Measurements from ENCODE around the gene DLGAP1. TPM values are rescaled to one million over a fixed set of nuclear protein-coding genes. Genes with fewer than 3 reads are reported as not detected.

The DLGAP1 gene
- total and polyA plus RNA-seq, 10 of the 15 experiments (the other 5 are each of a cell fraction or from before 2014, with no cell fraction given): 0.23 to 27.6 (median 1.9) TPM

DNA sequence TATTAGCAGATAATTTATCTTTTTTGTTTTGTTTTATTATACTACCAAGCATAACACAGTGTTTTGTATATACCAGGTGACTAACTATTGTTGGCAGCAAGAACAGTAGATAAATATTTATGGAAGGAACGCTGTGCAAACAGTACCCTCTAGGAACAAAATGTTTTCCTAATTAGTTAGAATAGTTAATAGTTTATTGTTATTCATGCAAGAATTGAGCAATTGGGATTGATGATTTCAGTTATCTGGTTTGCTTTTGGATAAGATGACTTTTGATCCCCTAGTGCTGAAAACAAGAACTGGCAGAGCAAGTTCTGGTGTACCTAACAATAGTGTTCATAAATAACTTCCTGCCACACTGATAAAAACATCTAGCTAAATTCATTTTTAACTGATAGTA, 681.8 kb downstream of the DLGAP1 start (continued):
- TF ChIP-seq BCL11A (IDR thresholded peaks at IDR 0.05; ENCODE audit: low read depth, low read length): no peak
- no peak for TF ChIP-seq PML (IDR thresholded peaks at IDR 0.05; ENCODE audit: low read length)

DNA sequence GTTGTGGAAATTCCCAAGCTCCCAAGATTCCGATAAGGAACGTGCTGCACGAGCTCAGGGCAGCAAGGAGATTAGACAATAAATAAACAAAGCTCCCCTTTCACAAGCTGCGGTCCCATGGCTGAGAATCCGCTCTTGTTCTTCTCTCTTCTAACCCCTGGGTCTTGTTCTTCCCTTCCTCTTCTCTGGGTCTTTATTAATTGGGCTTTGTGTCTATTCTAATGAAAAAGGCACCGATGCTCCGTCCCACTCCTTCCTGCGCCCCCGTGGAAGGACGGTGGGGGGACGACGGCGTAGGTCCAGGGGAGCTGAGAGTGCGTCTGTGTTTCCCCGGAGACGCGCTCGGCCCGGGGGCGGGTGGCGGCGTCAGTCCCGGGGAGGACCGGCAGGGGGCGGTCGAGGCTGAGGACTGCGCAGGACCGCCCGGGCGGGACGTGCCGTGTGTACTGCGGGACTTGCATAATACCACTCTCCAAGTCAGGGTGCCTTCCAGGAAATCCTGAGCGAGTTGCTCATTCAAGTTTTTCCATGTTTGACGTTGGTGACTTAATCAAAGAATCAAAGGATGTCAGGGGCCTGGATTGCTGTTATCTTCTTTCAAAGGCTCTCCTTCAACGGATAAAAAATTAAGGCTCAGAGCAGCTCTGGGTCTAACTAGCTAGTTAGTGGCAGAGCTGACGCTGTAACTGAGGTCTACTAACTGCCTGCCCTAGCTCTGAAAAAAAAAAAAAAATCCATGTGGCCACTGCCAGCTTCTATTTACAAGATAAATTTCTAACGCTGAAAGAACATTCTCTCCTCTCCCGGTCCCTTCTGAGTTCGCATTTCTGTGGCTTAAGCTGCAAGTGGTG, 683.8 kb downstream of the DLGAP1 start:
- RAD21 ChIA-PET (ENCODE audit: unreplicated experiment): interaction anchor here (0.6 to 4.3 kb wide), 48 partner anchors 8 to 1287 kb away, joined by 3 to 78 read pairs (median 5); no protein-coding TSS in a partner anchor
- in situ Hi-C loops (cut with MboI): no loop called here
- peak overlapping the region; percentile 17; the same call in 1 of the 2 replicates for H3K4me2 ChIP-seq (ENCODE audit: control insufficient read depth, insufficient read depth)
- 7% methylated on average over 30 of the region's 40 CpGs for WGBS (ENCODE audit: insufficient coverage, insufficient replicate concordance, low lambda C conversion rate, missing lambda C conversion rate)
- no peaks in the 10 kb centered on the region for H3K36me3 ChIP-seq (ENCODE audit: control insufficient read depth in 2 of 2, insufficient read depth in 2 of 2, low read length in 1 of 2)
- intact Hi-C loops (cut with micrococcal nuclease; ENCODE audit: unreplicated experiment): loop anchor here (1.0 to 10.0 kb wide), 5 partner anchors 57 to 1285 kb away; no protein-coding TSS in a partner anchor
- no peak overlapping the region for H3K9ac ChIP-seq (ENCODE audit: control insufficient read depth, insufficient read depth, low read length)
- H3K4me1 ChIP-seq (ENCODE audit: control insufficient read depth, insufficient read depth, low read length): no peaks in the 10 kb centered on the region
- no TSS peak for BruUV-seq (replicated peaks)
- no peak for DNase-seq (ENCODE audit: low read depth, low spot score)
- H2AFZ ChIP-seq (ENCODE audit: control insufficient read depth, low read depth, low read length): no peak overlapping the region
- H3K27me3 ChIP-seq (replicated peaks in 1 of 2; ENCODE audit: control insufficient read depth in 2 of 2, insufficient read depth in 2 of 2, low read length in 1 of 2): no peaks in the 10 kb centered on the region
- H3K9me3 ChIP-seq (replicated peaks; ENCODE audit: control insufficient read depth, insufficient read depth, low read length): no peaks in the 10 kb centered on the region
- no peak overlapping the region for H3K4me3 ChIP-seq
- CTCF ChIA-PET: interaction anchor here (0.6 to 5.9 kb wide), 81 partner anchors 8 to 1292 kb away, joined by 3 to 111 read pairs (median 5); no protein-coding TSS in a partner anchor
- no peak for FAIRE-seq
- peak; percentile 99 for ATAC-seq
- no peak overlapping the region for H3K27ac ChIP-seq (ENCODE audit: control insufficient read depth, insufficient read depth)
- H3K79me2 ChIP-seq (ENCODE audit: control insufficient read depth, insufficient read depth, low read length): no peaks in the 10 kb centered on the region
- H4K20me1 ChIP-seq (ENCODE audit: control insufficient read depth, insufficient read depth): no peaks in the 10 kb centered on the region
- SMC1A ChIA-PET (ENCODE audit: uncharacterized antibody, unreplicated experiment): interaction anchor here (0.6 to 5.0 kb wide), 63 partner anchors 8 to 1466 kb away, joined by 3 to 59 read pairs (median 4); no protein-coding TSS in a partner anchor
- POLR2A ChIA-PET: interaction anchor here (0.5 to 1.0 kb wide), 5 partner anchors 12 to 227 kb away, joined by 3 read pairs; no protein-coding TSS in a partner anchor
- TF ChIP-seq DPF2 (IDR thresholded peaks at IDR 0.05) (0 out of 2 replicates have a peak, but pooled peaks have one; percentile 35), MEF2B (IDR thresholded peaks at IDR 0.05; ENCODE audit: partially characterized antibody, poor library complexity, severe bottlenecking) (no peak), SPI1 (IDR thresholded peaks at IDR 0.05; ENCODE audit: borderline replicate concordance, insufficient read depth, low read depth, low read length) (no peak), MYC (IDR thresholded peaks at IDR 0.05; ENCODE audit: insufficient read depth, insufficient read length, insufficient replicate concordance, low read length, severe bottlenecking) (no peak), ZNF622 (IDR thresholded peaks at IDR 0.05) (no peak), ZNF207 (IDR thresholded peaks at IDR 0.05; ENCODE audit: borderline replicate concordance) (0 out of 2 replicates have a peak, but pooled peaks have one; percentile 30), KAT2A (conservative IDR thresholded peaks at IDR 0.05; ENCODE audit: control insufficient read depth, low read depth, low read length) (no peak), IKZF1 (conservative IDR thresholded peaks at IDR 0.05) (peak; percentile 51; the same call in 1 of the 2 replicates)
- TF ChIP-seq, protein P1, sequence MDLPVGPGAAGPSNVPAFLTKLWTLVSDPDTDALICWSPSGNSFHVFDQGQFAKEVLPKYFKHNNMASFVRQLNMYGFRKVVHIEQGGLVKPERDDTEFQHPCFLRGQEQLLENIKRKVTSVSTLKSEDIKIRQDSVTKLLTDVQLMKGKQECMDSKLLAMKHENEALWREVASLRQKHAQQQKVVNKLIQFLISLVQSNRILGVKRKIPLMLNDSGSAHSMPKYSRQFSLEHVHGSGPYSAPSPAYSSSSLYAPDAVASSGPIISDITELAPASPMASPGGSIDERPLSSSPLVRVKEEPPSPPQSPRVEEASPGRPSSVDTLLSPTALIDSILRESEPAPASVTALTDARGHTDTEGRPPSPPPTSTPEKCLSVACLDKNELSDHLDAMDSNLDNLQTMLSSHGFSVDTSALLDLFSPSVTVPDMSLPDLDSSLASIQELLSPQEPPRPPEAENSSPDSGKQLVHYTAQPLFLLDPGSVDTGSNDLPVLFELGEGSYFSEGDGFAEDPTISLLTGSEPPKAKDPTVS (IDR thresholded peaks at IDR 0.05; ENCODE audit: low read depth, low read length): no peak
- TF ChIP-seq, protein P2, sequence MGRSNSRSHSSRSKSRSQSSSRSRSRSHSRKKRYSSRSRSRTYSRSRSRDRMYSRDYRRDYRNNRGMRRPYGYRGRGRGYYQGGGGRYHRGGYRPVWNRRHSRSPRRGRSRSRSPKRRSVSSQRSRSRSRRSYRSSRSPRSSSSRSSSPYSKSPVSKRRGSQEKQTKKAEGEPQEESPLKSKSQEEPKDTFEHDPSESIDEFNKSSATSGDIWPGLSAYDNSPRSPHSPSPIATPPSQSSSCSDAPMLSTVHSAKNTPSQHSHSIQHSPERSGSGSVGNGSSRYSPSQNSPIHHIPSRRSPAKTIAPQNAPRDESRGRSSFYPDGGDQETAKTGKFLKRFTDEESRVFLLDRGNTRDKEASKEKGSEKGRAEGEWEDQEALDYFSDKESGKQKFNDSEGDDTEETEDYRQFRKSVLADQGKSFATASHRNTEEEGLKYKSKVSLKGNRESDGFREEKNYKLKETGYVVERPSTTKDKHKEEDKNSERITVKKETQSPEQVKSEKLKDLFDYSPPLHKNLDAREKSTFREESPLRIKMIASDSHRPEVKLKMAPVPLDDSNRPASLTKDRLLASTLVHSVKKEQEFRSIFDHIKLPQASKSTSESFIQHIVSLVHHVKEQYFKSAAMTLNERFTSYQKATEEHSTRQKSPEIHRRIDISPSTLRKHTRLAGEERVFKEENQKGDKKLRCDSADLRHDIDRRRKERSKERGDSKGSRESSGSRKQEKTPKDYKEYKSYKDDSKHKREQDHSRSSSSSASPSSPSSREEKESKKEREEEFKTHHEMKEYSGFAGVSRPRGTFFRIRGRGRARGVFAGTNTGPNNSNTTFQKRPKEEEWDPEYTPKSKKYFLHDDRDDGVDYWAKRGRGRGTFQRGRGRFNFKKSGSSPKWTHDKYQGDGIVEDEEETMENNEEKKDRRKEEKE (IDR thresholded peaks at IDR 0.05): no peak
- TF ChIP-seq, protein P3, sequence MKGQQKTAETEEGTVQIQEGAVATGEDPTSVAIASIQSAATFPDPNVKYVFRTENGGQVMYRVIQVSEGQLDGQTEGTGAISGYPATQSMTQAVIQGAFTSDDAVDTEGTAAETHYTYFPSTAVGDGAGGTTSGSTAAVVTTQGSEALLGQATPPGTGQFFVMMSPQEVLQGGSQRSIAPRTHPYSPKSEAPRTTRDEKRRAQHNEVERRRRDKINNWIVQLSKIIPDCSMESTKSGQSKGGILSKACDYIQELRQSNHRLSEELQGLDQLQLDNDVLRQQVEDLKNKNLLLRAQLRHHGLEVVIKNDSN (IDR thresholded peaks at IDR 0.05; ENCODE audit: borderline replicate concordance, extremely low read length, insufficient read depth, low read depth, low read length): no peak
